Neural cell (in vitro differentiated cells): ENCODE results near the gene PLAC8. TPM values are rescaled to one million over a fixed set of nuclear protein-coding genes. Genes with fewer than 3 reads are reported as not detected.

Experiments used
- H2AFZ ChIP-seq: fragments of 200-600, 300-800 bp; sonication (generic), shearing (Covaris generic); 2 replicates; pipeline ENCODE4 v1.6.0; 2014; ENCODE audit warnings: low read depth, mild to moderate bottlenecking, antibody characterized with exemption, low read length, moderate library complexity
- H3F3A ChIP-seq: fragments of 200-600 bp; shearing (Covaris generic); 2 replicates; pipeline ENCODE4 v1.6.1; 2016; ENCODE audit warnings: mild to moderate bottlenecking, moderate library complexity, mixed read lengths, antibody characterized with exemption, low read length; ENCODE audit not compliant: insufficient read depth, poor library complexity, severe bottlenecking
- H3K27ac ChIP-seq: fragments of 200-600, 300-800 bp; sonication (generic), shearing (Covaris generic); 2 replicates; pipeline ENCODE4 v1.5.1; 2014; ENCODE audit warnings: mild to moderate bottlenecking, low read length, moderate library complexity
- H3K27me3 ChIP-seq: fragments of 300-800, 200-600 bp; sonication (generic), shearing (Covaris generic); 2 replicates; pipeline ENCODE4 v1.6.0; 2014; ENCODE audit warnings: mild to moderate bottlenecking, low read depth, low read length, moderate library complexity; ENCODE audit not compliant: insufficient read depth
- H3K36me3 ChIP-seq: fragments of 300-800, 200-600 bp; sonication (generic), shearing (Covaris generic); 2 replicates; pipeline ENCODE4 v1.5.1; 2014; ENCODE audit warnings: mild to moderate bottlenecking, antibody characterized with exemption, low read length, moderate library complexity; ENCODE audit not compliant: insufficient read depth
- H3K4me2 ChIP-seq: fragments of 300-800, 200-600 bp; sonication (generic), shearing (Covaris generic); 2 replicates; pipeline ENCODE4 v1.6.0; 2014; ENCODE audit warnings: mild to moderate bottlenecking, low read length
- H3K4me3 ChIP-seq: fragments of 300-800, 200-600 bp; sonication (generic), shearing (Covaris generic); 2 replicates; pipeline ENCODE4 v1.5.1; 2014; ENCODE audit warnings: mild to moderate bottlenecking, low read length, moderate library complexity
- H3K79me2 ChIP-seq: fragments of 200-600 bp; shearing (Covaris generic); replicated peaks from 2 replicates; pipeline ENCODE4 v1.6.0; 2014; ENCODE audit warnings: mild to moderate bottlenecking, low read length, moderate library complexity; ENCODE audit not compliant: insufficient read depth
- H3K9ac ChIP-seq: fragments of 300-800, 200-600 bp; sonication (generic), shearing (Covaris generic); 2 replicates; pipeline ENCODE4 v1.6.1; 2016; ENCODE audit warnings: mild to moderate bottlenecking, low read length, mixed read lengths
- H3K9me2 ChIP-seq: fragments of 200-600 bp; shearing (Covaris generic); 2 replicates; pipeline ENCODE4 v1.6.1; 2016; ENCODE audit warnings: mild to moderate bottlenecking, low read length, mixed read lengths; ENCODE audit not compliant: insufficient read depth
- H3K9me3 ChIP-seq: fragments of 200-600, 300-800 bp; sonication (generic), shearing (Covaris generic); 2 replicates; pipeline ENCODE4 v1.6.1; 2016; ENCODE audit warnings: mild to moderate bottlenecking, mixed run types, low read length, moderate library complexity, mixed read lengths
- H4K20me1 ChIP-seq: fragments of 200-600 bp; shearing (Covaris generic); 2 replicates; pipeline ENCODE4 v1.6.1; 2016; ENCODE audit warnings: mild to moderate bottlenecking, mixed run types; ENCODE audit not compliant: insufficient read depth
- EP300 ChIP-seq: fragments of 450-650 bp; conservative IDR thresholded peaks from 2 replicates; pipeline ENCODE4 v1.6.1; 2014; ENCODE audit warnings: antibody characterized with exemption, mild to moderate bottlenecking, moderate library complexity; ENCODE audit not compliant: poor library complexity, severe bottlenecking
- EZH2 ChIP-seq: fragments of 200-600, 300-800 bp; shearing (Covaris generic), sonication (generic); IDR thresholded peaks from 2 replicates; pipeline ENCODE4 v1.6.1; 2014; ENCODE audit warnings: antibody characterized with exemption, low read length, borderline replicate concordance, mild to moderate bottlenecking; ENCODE audit not compliant: insufficient read depth, poor library complexity, severe bottlenecking
- MXI1 ChIP-seq: fragments of 450-650 bp; conservative IDR thresholded peaks from 2 replicates; pipeline ENCODE4 v1.6.1; 2014; ENCODE audit warnings: antibody characterized with exemption, mild to moderate bottlenecking; ENCODE audit not compliant: poor library complexity, severe bottlenecking
- POLR2AphosphoS5 ChIP-seq: IDR thresholded peaks from 2 replicates; pipeline ENCODE4 v1.6.1; 2012
- RAD21 ChIP-seq: fragments of 450-650 bp; conservative IDR thresholded peaks from 2 replicates; pipeline ENCODE4 v1.6.1; 2014; ENCODE audit warnings: antibody characterized with exemption, mild to moderate bottlenecking, moderate library complexity
- SMC3 ChIP-seq: fragments of 450-650 bp; conservative IDR thresholded peaks from 2 replicates; pipeline ENCODE4 v1.6.1; 2014; ENCODE audit warnings: antibody characterized with exemption, mild to moderate bottlenecking, moderate library complexity; ENCODE audit not compliant: poor library complexity
- TAF1 ChIP-seq: IDR thresholded peaks from 2 replicates; pipeline ENCODE4 v1.6.1; 2012; ENCODE audit warnings: low read depth
- polyA plus RNA-seq: library from polyadenylated mRNA; depleted of rRNA; stranded (reverse); fragments of >200 nt; gene quantifications from 2 replicates; pipeline ENCODE4 v1.2.3, GENCODE V29; 2014
- TF ChIP-seq, protein P1 (sequence below): IDR thresholded peaks from 2 replicates; pipeline ENCODE4 v1.6.1; 2012; ENCODE audit warnings: borderline replicate concordance
- TF ChIP-seq, protein P2 (sequence below): fragments of 450-650 bp; IDR thresholded peaks from 2 replicates; pipeline ENCODE4 v1.5.1; 2014; ENCODE audit warnings: antibody characterized with exemption, mild to moderate bottlenecking, moderate library complexity; ENCODE audit not compliant: poor library complexity, severe bottlenecking

Gene PLAC8
- polyA plus RNA-seq, 1 donor from 2014 or later, result not detected

DNA sequence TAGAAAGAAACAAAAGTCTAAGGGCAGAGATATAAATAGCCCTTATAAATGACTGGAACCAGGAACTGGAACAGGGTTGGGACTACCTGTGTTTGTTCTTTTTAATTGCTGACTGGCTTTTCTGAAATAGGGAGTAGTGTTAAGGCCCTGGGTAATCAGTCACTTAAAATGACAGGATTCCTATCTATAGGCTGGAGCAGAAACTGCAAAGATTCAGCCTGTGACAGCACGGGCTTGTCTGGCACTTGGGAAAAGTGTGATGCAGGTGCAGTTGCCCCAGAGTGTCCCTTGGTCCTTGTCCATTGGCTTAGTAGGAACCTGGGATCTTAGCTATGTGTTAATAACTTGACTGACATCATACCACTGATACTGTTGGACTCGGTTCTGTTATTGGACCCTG is 14.7 kb upstream of the PLAC8 start:
- no peaks in the 10 kb centered on the region for H4K20me1 ChIP-seq
- no peaks in the 10 kb centered on the region for H3K36me3 ChIP-seq
- TF ChIP-seq MXI1 (no peak), RAD21 (no peak), EZH2 (no peak), POLR2AphosphoS5 (no peak), TAF1 (no peak), SMC3 (no peak), EP300 (no peak)
- TF ChIP-seq, protein P1, sequence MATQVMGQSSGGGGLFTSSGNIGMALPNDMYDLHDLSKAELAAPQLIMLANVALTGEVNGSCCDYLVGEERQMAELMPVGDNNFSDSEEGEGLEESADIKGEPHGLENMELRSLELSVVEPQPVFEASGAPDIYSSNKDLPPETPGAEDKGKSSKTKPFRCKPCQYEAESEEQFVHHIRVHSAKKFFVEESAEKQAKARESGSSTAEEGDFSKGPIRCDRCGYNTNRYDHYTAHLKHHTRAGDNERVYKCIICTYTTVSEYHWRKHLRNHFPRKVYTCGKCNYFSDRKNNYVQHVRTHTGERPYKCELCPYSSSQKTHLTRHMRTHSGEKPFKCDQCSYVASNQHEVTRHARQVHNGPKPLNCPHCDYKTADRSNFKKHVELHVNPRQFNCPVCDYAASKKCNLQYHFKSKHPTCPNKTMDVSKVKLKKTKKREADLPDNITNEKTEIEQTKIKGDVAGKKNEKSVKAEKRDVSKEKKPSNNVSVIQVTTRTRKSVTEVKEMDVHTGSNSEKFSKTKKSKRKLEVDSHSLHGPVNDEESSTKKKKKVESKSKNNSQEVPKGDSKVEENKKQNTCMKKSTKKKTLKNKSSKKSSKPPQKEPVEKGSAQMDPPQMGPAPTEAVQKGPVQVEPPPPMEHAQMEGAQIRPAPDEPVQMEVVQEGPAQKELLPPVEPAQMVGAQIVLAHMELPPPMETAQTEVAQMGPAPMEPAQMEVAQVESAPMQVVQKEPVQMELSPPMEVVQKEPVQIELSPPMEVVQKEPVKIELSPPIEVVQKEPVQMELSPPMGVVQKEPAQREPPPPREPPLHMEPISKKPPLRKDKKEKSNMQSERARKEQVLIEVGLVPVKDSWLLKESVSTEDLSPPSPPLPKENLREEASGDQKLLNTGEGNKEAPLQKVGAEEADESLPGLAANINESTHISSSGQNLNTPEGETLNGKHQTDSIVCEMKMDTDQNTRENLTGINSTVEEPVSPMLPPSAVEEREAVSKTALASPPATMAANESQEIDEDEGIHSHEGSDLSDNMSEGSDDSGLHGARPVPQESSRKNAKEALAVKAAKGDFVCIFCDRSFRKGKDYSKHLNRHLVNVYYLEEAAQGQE, result no peak
- TF ChIP-seq, protein P2, sequence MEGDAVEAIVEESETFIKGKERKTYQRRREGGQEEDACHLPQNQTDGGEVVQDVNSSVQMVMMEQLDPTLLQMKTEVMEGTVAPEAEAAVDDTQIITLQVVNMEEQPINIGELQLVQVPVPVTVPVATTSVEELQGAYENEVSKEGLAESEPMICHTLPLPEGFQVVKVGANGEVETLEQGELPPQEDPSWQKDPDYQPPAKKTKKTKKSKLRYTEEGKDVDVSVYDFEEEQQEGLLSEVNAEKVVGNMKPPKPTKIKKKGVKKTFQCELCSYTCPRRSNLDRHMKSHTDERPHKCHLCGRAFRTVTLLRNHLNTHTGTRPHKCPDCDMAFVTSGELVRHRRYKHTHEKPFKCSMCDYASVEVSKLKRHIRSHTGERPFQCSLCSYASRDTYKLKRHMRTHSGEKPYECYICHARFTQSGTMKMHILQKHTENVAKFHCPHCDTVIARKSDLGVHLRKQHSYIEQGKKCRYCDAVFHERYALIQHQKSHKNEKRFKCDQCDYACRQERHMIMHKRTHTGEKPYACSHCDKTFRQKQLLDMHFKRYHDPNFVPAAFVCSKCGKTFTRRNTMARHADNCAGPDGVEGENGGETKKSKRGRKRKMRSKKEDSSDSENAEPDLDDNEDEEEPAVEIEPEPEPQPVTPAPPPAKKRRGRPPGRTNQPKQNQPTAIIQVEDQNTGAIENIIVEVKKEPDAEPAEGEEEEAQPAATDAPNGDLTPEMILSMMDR, result no peak
- no peaks in the 10 kb centered on the region for H3F3A ChIP-seq
- no peak overlapping the region for H3K27ac ChIP-seq
- H3K27me3 ChIP-seq, result no peaks in the 10 kb centered on the region
- H3K9me3 ChIP-seq, result no peaks in the 10 kb centered on the region
- H3K4me2 ChIP-seq, result no peak overlapping the region
- no peak overlapping the region for H3K9ac ChIP-seq
- H3K4me3 ChIP-seq, result no peak overlapping the region
- no peak overlapping the region for H2AFZ ChIP-seq
- H3K79me2 ChIP-seq, result no peaks in the 10 kb centered on the region
- no peaks in the 10 kb centered on the region for H3K9me2 ChIP-seq

DNA sequence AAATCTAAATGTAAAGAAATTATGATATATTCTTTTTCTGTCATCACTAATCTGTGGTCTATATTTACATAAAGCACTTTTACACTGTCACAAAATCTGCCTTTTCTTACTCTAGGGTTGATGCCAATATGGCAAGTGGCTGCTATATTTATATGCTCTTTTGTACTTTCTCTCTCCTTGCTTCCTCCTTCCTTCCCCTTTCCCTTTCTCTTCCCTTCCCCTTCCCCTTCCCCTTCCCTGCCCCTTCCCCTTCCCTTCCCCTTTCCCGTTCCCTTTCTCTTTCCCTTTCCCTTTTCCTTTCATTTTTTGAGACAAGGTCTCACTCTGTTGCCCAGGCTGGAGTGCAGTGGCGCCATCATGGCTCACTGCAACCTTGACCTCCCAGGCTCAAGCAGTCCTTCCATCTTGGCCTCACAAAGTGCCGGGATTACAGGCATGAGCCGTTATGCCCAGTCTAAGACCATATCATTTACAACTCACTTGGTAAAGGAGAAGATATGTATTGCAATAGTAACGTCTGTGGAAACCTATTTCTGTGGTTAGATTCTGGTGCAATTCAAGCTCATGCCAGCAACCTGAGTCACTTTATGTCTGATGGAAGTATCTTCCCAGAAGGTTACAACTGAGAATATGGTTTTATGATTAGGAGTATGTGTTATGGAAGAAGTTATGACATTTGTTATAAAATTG is 13.9 kb upstream of the PLAC8 start:
- TF ChIP-seq, protein P2, result no peak
- TF ChIP-seq MXI1, result no peak
- no peak for TF ChIP-seq RAD21
- TF ChIP-seq, protein P1, result no peak
- no peak for TF ChIP-seq TAF1
- TF ChIP-seq SMC3, result no peak
- no peak for TF ChIP-seq EZH2
- no peak for TF ChIP-seq EP300
- Histone ChIP-seq H3K9me2 (no peaks in the 10 kb centered on the region), H3K4me2 (no peak overlapping the region), H2AFZ (no peak overlapping the region), H3K79me2 (no peaks in the 10 kb centered on the region), H3K9me3 (peaks cover under 1% of the 10 kb centered on the region), H3K36me3 (no peaks in the 10 kb centered on the region), H3K9ac (no peak overlapping the region), H4K20me1 (no peaks in the 10 kb centered on the region), H3K27me3 (no peaks in the 10 kb centered on the region), H3F3A (no peaks in the 10 kb centered on the region), H3K4me3 (no peak overlapping the region), H3K27ac (no peak overlapping the region)
